ENCODE data around the gene ELMOD3.
"Not testable (repeated sequence)": the region's sequence is repeated elsewhere in the genome, so short reads cannot be mapped to it uniquely, and the experiment has no call there.

ELMOD3 gene

GRCh38 chr2:85354286-85355072, at the start of gene ELMOD3, which contains the start of gene RETSAT:
Gene ELMOD3, plus strand, starts transcription at chr2:85354769. Its CDS starts 2,430 bp downstream, at chr2:85357199.
Gene RETSAT, minus strand, starts transcription at chr2:85354528. Its CDS starts 21 bp downstream, at chr2:85354507.
- peak; percentile 94 for DNase-seq (ENCODE audit: low spot score)

- DNase-seq (ENCODE audit: low spot score) = no peak
Measured at GRCh38 chr2:85307527-85307897, 47.1 kb upstream of the ELMOD3 start.

- no peak for DNase-seq (ENCODE audit: low spot score)
Measured at GRCh38 chr2:85308201-85308600, 46.4 kb upstream of the ELMOD3 start.

GRCh38 chr2:85308896-85309555, 45.5 kb upstream of the ELMOD3 start:
- no peak for DNase-seq (ENCODE audit: low spot score)

DNA sequence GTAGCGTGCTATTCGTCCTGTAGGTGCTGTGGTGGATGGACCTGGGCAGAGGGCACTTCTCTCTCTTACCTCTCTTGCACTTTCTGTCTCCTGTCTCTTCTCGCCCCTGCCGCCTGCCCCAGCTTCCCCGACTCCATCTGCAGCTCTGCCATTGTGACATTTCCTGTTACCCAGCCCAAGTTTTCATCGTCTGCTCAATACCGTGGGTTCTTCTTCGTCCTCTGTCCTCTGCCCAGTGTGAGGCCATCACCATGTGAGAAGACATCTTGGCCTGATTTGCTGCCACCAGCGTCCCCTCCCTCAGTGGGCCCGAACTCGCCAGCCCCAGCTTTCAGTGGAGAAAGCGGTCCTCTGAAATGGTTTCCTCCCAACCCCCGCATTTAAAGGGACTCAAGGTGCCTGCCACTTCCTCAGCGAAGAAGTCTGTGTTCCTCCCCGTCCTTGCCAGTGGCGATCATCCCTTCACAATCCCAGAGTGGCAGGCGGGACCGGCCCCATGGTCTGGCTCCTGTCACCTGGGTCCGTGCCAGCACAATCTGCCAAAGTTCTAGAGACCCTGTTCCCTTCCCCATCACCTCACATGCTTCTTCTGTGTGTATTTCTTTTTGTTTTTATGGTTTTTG, 44.8 kb upstream of the ELMOD3 start:
- DNase-seq (ENCODE audit: low spot score) = no peak

- no peak for DNase-seq (ENCODE audit: low spot score)
Measured at GRCh38 chr2:85310330-85310729, 44.2 kb upstream of the ELMOD3 start.

GRCh38 chr2:85312404-85312803, 42.2 kb upstream of the ELMOD3 start:
- no peak for DNase-seq (ENCODE audit: low spot score)

- DNase-seq (ENCODE audit: low spot score) = no peak
Measured at GRCh38 chr2:85314884-85315242, 39.7 kb upstream of the ELMOD3 start.

GRCh38 chr2:85315921-85316320, 38.6 kb upstream of the ELMOD3 start:
- DNase-seq (ENCODE audit: low spot score) = not testable (repeated sequence)

- DNase-seq (ENCODE audit: low spot score) = no peak
Measured at GRCh38 chr2:85318222-85319074, 36.1 kb upstream of the ELMOD3 start.

GRCh38 chr2:85319796-85320195, 34.8 kb upstream of the ELMOD3 start:
- DNase-seq (ENCODE audit: low spot score) = no peak

GRCh38 chr2:85323351-85323987, 31.1 kb upstream of the ELMOD3 start:
- DNase-seq (ENCODE audit: low spot score) = no peak

DNA sequence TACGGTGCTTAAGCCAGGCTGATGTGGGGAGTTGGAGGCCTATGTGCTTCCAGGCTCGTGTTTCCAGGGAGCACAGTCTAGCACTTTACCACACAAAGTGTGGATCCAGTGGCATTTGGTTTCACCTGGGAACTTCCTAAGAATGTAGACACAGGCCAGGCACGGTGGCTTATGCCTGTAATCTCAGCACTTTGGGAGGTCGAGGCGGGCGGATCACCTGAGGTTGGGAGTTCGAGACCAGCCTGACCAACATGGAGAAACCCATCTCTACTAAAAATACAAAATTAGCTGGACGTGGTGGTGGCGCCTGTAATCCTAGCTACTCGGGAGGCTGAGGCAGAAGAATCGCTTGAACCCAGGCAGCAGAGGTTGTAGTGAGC, 30.6 kb upstream of the ELMOD3 start:
- DNase-seq (ENCODE audit: low spot score) = not testable (repeated sequence)

DNA sequence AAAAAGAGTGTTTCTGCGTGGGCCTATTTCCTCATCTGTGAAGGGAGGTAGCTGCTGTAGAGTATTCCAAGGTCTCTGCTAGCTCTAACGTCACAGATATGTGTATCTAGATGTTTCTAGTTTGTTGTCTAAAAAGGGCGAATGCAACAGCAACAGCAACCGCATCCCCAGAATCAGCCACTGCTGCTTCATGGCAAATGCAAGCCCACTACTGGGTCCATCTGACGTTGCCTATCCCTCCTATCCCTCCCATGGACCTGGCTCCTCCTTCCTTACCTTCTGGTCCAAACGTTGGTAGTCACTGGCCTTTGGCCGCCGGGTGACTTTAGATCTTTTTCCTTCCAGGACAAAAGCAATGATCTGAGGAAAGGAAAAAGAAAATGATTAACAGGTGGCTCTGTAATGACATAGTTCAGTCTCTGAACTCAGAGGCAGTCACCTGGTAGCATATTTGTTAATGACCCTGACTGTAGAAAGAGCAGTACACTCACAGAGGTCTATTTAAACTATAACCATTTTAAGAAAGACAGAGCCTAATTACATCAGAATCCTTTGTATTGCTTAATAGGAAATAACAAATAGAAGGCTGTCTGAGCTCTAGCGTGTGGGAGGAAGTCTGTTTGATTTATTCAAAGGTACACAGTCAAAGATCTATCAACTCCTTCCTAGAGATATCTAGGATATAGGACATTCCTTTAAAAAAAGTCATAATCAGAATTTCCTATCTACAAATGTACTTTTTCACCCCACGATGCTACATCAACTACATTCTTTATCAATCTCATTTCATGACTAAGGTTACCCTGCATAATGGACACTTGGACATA, 29.7 kb upstream of the ELMOD3 start:
- DNase-seq (ENCODE audit: low spot score) = no peak

DNA sequence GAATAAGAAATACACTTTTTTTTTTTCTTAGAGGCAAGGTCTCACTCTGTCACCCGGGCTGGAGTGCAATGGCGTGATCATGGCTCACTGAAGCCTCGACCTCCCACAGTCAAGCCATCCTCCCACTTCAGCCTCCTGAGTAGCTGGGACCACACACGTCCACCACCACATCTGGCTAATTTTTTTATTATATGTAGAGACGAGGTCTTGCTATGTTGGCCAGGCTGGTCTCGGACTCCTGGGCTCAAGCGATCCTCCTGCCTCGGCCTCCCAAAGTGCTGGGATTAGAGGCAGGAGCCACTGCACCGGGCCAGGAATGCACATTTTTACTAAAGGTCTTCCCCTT, 29.1 kb upstream of the ELMOD3 start:
- no peak for DNase-seq (ENCODE audit: low spot score)

GRCh38 chr2:85326406-85327159, 28.0 kb upstream of the ELMOD3 start:
- DNase-seq (ENCODE audit: low spot score) = no peak

DNA sequence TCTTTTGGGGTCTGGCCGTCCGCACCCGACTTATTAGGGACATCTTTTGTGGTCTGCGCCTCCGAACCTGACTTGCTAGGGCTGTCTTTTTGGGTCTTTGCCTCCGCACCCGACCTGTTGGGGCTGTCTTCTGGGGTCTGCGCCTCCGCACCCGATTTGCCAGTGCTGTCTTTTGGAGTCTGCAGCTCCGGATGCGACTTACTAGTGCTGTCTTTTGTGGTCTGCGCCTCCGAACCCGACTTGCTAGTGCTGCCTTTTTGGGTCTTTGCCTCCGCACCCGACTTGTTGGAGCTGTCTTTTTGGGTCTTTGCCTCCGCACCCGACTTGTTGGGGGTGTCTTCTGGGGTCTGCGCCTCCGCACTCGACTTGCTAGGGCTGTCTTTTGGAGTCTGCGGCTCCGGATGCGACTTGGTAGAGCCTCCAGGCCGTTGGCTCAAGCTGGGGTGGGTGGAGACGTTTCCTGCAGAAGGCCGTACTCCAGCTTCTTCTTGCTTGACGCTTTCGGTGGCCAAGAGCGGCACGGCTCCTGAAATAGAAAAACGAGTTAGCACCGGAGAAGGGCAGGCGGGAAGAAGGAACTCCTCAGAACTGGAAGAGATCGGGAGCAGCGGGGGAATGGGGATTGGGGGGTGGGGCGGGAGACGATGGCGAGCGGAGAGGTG, 27.3 kb upstream of the ELMOD3 start:
- no peak for DNase-seq (ENCODE audit: low spot score)

DNA sequence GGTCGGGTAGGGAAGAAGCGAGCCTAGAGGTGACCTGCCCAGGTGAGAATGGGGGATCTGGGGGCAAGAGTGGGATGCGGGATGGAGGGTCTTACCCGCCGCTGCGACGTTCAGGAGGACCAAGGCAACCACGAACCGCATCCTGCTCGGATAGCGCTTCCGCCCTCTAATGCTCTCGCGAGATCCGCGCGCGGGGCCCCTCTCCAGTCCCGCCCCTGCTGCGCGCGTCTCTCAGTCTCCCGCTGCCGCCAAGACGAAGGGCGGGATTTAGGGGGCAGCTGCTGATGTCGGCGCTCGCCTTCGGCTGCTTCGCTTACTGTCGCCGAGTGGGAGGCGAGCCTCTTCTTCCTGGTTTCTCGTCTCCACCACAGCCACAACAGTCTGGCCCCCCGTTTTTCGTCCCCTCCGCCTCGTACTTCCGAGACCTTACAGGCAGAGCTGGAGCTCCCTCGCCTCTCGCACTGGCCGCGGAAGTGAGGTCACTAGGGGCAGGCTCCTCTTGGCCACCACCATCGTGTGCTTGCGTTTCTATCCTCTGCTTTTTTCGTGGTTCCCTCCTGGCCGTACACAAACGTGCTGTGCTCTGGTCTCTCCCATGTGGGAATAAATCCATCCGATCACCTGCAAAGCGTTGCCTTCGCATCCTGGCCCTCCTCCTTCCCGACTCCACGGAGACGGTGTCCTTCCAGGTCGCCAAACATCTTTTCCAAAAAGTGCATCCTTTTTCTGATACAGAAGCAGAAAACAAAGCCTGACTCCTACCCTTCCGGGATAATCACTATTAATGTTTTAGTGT, 26.5 kb upstream of the ELMOD3 start, which contains the start of gene TGOLN2:
TGOLN2 (minus strand) TSS at position 168 of the 796 bp plus-strand sequence; CDS start at position 141, 27 bp downstream.
- DNase-seq (ENCODE audit: low spot score) = peak; percentile 98
